CD14-positive monocyte (primary cell): ENCODE results near the gene CREBBP. TPM values are rescaled to one million over a fixed set of nuclear protein-coding genes. Genes with fewer than 3 reads are reported as not detected.
A peak's percentile ranks its signal among the peaks of the same experiment; 100 is the strongest.

Source experiments
- DNase-seq, 3 donors: peaks; one replicate each; pipeline ENCODE4 v3.0.0-alpha.2; 2011 to 2022
- H2AFZ ChIP-seq: 2 replicates; pipeline ENCODE4 v1.6.0; 2012; ENCODE audit warnings: mild to moderate bottlenecking, low read depth, low read length, inconsistent platforms; ENCODE audit not compliant: insufficient read depth, poor library complexity, severe bottlenecking
- H3K27ac ChIP-seq, 2 donors: 1 replicate in 1 of 2; 2 replicates in 1 of 2; pipeline ENCODE4 v1.5.1; 2012 to 2013; ENCODE audit warnings: low read length in 2 of 2, control low read depth in 1 of 2, inconsistent platforms in 1 of 2, low read depth in 1 of 2, mild to moderate bottlenecking in 1 of 2
- H3K27me3 ChIP-seq, 2 donors: one replicate each; pipeline versions ENCODE4 v1.6.0 to v1.6.1; 2011 to 2013; ENCODE audit warnings: low read length in 2 of 2; ENCODE audit not compliant: control insufficient read depth in 2 of 2, insufficient read depth in 2 of 2
- H3K36me3 ChIP-seq, 2 donors: replicated peaks in 1 of 2; 1 replicate in 1 of 2; 2 replicates in 1 of 2; pipeline versions ENCODE4 v1.5.1 to v1.6.1; 2012 to 2013; ENCODE audit warnings: low read length in 2 of 2, control low read depth in 1 of 2, inconsistent platforms in 1 of 2, mild to moderate bottlenecking in 1 of 2; ENCODE audit not compliant: insufficient read depth in 2 of 2, control insufficient read depth in 1 of 2
- H3K4me1 ChIP-seq, 2 donors: 1 replicate in 1 of 2; 2 replicates in 1 of 2; pipeline versions ENCODE4 v1.5.1 to v1.6.1; 2012 to 2013; ENCODE audit warnings: low read length in 2 of 2, control low read depth in 1 of 2, inconsistent platforms in 1 of 2, mild to moderate bottlenecking in 1 of 2, moderate library complexity in 1 of 2; ENCODE audit not compliant: insufficient read depth in 2 of 2, control insufficient read depth in 1 of 2
- H3K4me2 ChIP-seq: replicated peaks from 2 replicates; pipeline ENCODE3; 2012; ENCODE audit warnings: low read length, moderate library complexity, mild to moderate bottlenecking; ENCODE audit not compliant: poor library complexity, severe bottlenecking; ENCODE audit errors: extremely low read depth
- H3K4me3 ChIP-seq, 3 experiments: fragments of 200-600 bp in 1 of 3; sonication (generic) in 1 of 3; replicated peaks in 1 of 3; 1 replicate in 2 of 3; 2 replicates in 1 of 3; pipeline ENCODE4 v1.5.1; 2011 to 2013; ENCODE audit warnings: low read length in 3 of 3, mild to moderate bottlenecking in 3 of 3, control low read depth in 2 of 3, low read depth in 2 of 3, inconsistent platforms in 1 of 3, moderate library complexity in 1 of 3
- H3K79me2 ChIP-seq: 2 replicates; pipeline ENCODE4 v1.6.0; 2012; ENCODE audit warnings: mild to moderate bottlenecking, control low read depth, inconsistent platforms, low read length, moderate library complexity; ENCODE audit not compliant: insufficient read depth
- H3K9ac ChIP-seq: 2 replicates; pipeline ENCODE4 v1.6.0; 2017; ENCODE audit warnings: low read length, mild to moderate bottlenecking; ENCODE audit not compliant: insufficient read depth, poor library complexity, severe bottlenecking
- H3K9me3 ChIP-seq, 2 donors: replicated peaks in 1 of 2; 1 replicate in 1 of 2; 2 replicates in 1 of 2; pipeline versions ENCODE4 v1.5.1 to v1.6.1; 2012 to 2013; ENCODE audit warnings: low read length in 2 of 2, control low read depth in 1 of 2; ENCODE audit not compliant: control insufficient read depth in 1 of 2, insufficient read depth in 1 of 2
- H4K20me1 ChIP-seq: 2 replicates; pipeline ENCODE4 v1.6.0; 2012; ENCODE audit warnings: mild to moderate bottlenecking, low read length, control low read depth, moderate library complexity; ENCODE audit not compliant: insufficient read depth
- H3K27ac Mint-ChIP-seq, 7 donors: one replicate each; pipeline ENCODE4 v1.8.0; 2020; ENCODE audit warnings: mild to moderate bottlenecking in 7 of 7, mixed read lengths in 7 of 7, moderate library complexity in 6 of 7, inconsistent platforms in 2 of 7
- H3K27me3 Mint-ChIP-seq, 3 donors: one replicate each; pipeline ENCODE4 v1.8.0; 2021 to 2022; ENCODE audit warnings: low read depth in 3 of 3, mild to moderate bottlenecking in 3 of 3, mixed read lengths in 3 of 3, moderate library complexity in 3 of 3, inconsistent platforms in 1 of 3
- H3K36me3 Mint-ChIP-seq, 2 donors: one replicate each; pipeline ENCODE4 v1.8.0; 2020; ENCODE audit warnings: mixed read lengths in 2 of 2, inconsistent platforms in 1 of 2, mild to moderate bottlenecking in 1 of 2
- H3K4me1 Mint-ChIP-seq: one replicate; pipeline ENCODE4 v1.8.0; 2020; ENCODE audit warnings: mild to moderate bottlenecking, mixed read lengths
- H3K4me3 Mint-ChIP-seq, 2 donors: one replicate each; pipeline ENCODE4 v1.8.0; 2020; ENCODE audit warnings: mild to moderate bottlenecking in 2 of 2, mixed read lengths in 2 of 2, moderate library complexity in 1 of 2
- H3K9me3 Mint-ChIP-seq, 7 donors: one replicate each; pipeline ENCODE4 v1.8.0; 2020 to 2022; ENCODE audit warnings: mixed read lengths in 7 of 7, mild to moderate bottlenecking in 6 of 7, moderate library complexity in 6 of 7, inconsistent platforms in 2 of 7
- CTCF ChIP-seq: fragments of 200-600 bp; IDR thresholded peaks from one replicate; pipeline ENCODE4 v1.8.0; 2022; ENCODE audit warnings: antibody characterized with exemption, mild to moderate bottlenecking
- WGBS: methylation state at CpG from one replicate; pipeline ENCODE4 v1.1.5; 2013; ENCODE audit warnings: missing lambda C conversion rate; ENCODE audit not compliant: insufficient coverage; 5-methylcytosine and 5-hydroxymethylcytosine counted together
- intact Hi-C, 2 donors: fragments of 100-400 bp; cut with micrococcal nuclease; formaldehyde crosslinking; loops; one replicate each; pipeline versions ENCODE4 v1.15.0 to v1.15.1; 2023
- polyA plus RNA-seq, 3 donors: library from polyadenylated mRNA; depleted of rRNA in 1 of 3; unstranded in 2 of 3; stranded (reverse) in 1 of 3; fragments of 300-500 nt in 2 of 3; fragments of >200 nt in 1 of 3; fragmentation: Illumina TruSeq in 2 of 3; gene quantifications; 1 replicate in 2 of 3; 2 replicates in 1 of 3; pipeline ENCODE4 v1.2.3, GENCODE V29; 2012 to 2021

The CREBBP gene
- polyA plus RNA-seq, 3 donors: 2.1 to 26.9 (median 6.2) TPM

- H3K27ac Mint-ChIP-seq: no peak overlapping the region
- peaks cover 13 to 26% (median 22%) of the 10 kb centered on the region in 7 donors for H3K9me3 Mint-ChIP-seq
- WGBS: 85% methylated on average over 8 of the region's 8 CpGs
- no peak overlapping the region for H3K4me3 Mint-ChIP-seq
- Histone ChIP-seq H3K27me3 (peaks cover 0 to 3% of the 10 kb centered on the region in 2 donors), H4K20me1 (no peaks in the 10 kb centered on the region), H2AFZ (no peak overlapping the region), H3K4me2 (no peak overlapping the region), H3K36me3 (no peaks in the 10 kb centered on the region), H3K9me3 (peaks cover 0 to 27% of the 10 kb centered on the region in 2 donors), H3K4me3 (no peak overlapping the region), H3K27ac (no peak overlapping the region), H3K9ac (no peak overlapping the region), H3K4me1 (no peaks in the 10 kb centered on the region), H3K79me2 (no peaks in the 10 kb centered on the region)
- H3K4me1 Mint-ChIP-seq: no peaks in the 10 kb centered on the region
- H3K36me3 Mint-ChIP-seq: no peaks in the 10 kb centered on the region
- intact Hi-C loops: loop anchor here in 1 of 2 donors (10.0 kb wide), 1 partner anchor 315 kb away; no protein-coding TSS in a partner anchor
- peaks cover 7 to 24% (median 11%) of the 10 kb centered on the region in 3 donors for H3K27me3 Mint-ChIP-seq
- no peak for TF ChIP-seq CTCF
- DNase-seq: no peak
Measured at GRCh38 chr16:3920206-3920605, 39.7 kb upstream of the CREBBP start.

- Mint-ChIP-seq H3K9me3 (peaks cover 13 to 26% (median 22%) of the 10 kb centered on the region in 7 donors), H3K4me3 (no peak overlapping the region), H3K27me3 (peaks cover 7 to 20% (median 11%) of the 10 kb centered on the region in 3 donors), H3K27ac (peak overlapping the region in 1 of 7 donors; percentile 5), H3K4me1 (no peaks in the 10 kb centered on the region), H3K36me3 (no peaks in the 10 kb centered on the region)
- H2AFZ ChIP-seq: no peak overlapping the region
- H3K4me3 ChIP-seq: no peak overlapping the region
- no peak for DNase-seq
- no peak for TF ChIP-seq CTCF
- intact Hi-C loops: no loop called here
- H4K20me1 ChIP-seq: no peaks in the 10 kb centered on the region
- no peaks in the 10 kb centered on the region for H3K4me1 ChIP-seq
- H3K79me2 ChIP-seq: no peaks in the 10 kb centered on the region
- H3K9ac ChIP-seq: no peak overlapping the region
- H3K4me2 ChIP-seq: no peak overlapping the region
- H3K36me3 ChIP-seq: no peaks in the 10 kb centered on the region
- no peak overlapping the region for H3K27ac ChIP-seq
- 100% methylated on average over 3 of the region's 6 CpGs for WGBS
- H3K27me3 ChIP-seq: peaks cover 0 to 3% of the 10 kb centered on the region in 2 donors
- H3K9me3 ChIP-seq: peaks cover 0 to 27% of the 10 kb centered on the region in 2 donors
Measured at GRCh38 chr16:3919413-3919812, 38.9 kb upstream of the CREBBP start.
